ENCODE results near the gene SGSM1. TPM values are rescaled to one million over a fixed set of nuclear protein-coding genes. Genes with fewer than 3 reads are reported as not detected.

SGSM1 gene
- total RNA-seq, 2 donors from 2014 or later, result 1.6 to 3.0 TPM

DNA sequence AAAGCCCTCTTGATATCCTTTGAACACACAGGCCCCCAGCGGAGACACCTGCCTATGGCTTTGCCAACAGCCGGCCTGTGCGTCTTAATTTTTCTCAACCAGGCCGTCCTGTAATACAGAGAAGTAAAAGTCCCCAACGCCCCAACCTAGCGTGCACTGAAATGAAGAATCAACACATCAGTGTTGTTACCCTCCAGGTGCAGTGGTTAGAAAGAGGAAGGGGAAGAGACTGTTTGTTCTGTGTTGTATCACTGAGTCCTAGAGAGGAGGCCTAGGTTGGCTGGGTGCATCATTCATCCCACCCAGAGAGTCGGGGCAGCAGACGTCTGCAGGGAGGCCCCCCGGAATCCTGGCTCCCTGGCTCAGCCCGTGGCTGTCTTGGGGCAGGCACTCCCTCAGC, 25.7 kb downstream of the SGSM1 start:
- no peaks in the 10 kb centered on the region for H3K36me3 Mint-ChIP-seq (ENCODE audit: low read depth)
- 79 to 86% methylated on average over 7 to 10 of the region's 10 CpGs for WGBS, 2 experiments (ENCODE audit: insufficient coverage in 1 of 2, insufficient read length in 1 of 2)

DNA sequence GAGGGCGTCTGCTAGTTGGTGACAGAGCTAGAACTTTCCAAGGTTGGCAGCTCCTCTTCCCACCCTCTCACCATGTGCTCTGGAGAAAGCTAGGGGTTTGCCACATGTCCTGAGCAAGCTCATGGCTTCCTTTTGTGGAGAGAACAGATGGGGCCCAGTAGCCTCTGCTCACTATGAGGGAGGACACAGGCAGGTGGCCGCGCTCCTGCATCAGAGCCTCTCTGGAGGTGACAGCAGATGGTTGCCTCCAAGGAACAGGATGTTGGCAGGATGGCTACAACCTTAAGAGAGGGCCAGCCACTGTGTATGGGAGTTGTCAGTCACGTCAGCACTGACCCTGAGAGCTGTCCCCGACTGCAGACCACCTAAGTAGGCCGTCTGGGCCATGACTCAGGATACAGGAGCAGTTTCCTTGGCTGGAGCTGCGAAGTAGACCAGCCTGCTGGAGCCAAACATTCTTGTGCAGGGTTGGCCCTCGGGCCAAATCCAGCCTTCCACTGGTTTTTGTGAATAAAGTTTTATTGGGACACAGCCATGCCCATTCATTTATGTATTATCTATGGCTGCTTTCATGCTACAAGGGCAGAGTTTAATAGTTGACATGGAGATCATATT, 28.0 kb downstream of the SGSM1 start:
- Histone ChIP-seq H3K9me3 (ENCODE audit: control insufficient read depth, low read length) (no peaks in the 10 kb centered on the region), H3K9ac (ENCODE audit: extremely low read depth, low read length, poor library complexity, severe bottlenecking) (no peak overlapping the region), H3K36me3 (ENCODE audit: control insufficient read depth, insufficient read depth, low read length) (no peaks in the 10 kb centered on the region), H3K27ac (ENCODE audit: low read depth, low read length) (no peak overlapping the region), H3K4me3 (ENCODE audit: low read length) (no peak overlapping the region), H3K4me1 (ENCODE audit: control insufficient read depth, insufficient read depth, low read length) (no peaks in the 10 kb centered on the region), H3K27me3 (ENCODE audit: control insufficient read depth, insufficient read depth, low read length, poor library complexity, severe bottlenecking) (no peaks in the 10 kb centered on the region)
- 86 to 92% methylated on average over 1 to 8 of the region's 8 CpGs for WGBS, 2 experiments (ENCODE audit: insufficient coverage in 1 of 2, insufficient read length in 1 of 2)
- Mint-ChIP-seq H3K9me3 (no peaks in the 10 kb centered on the region), H3K27ac (no peak overlapping the region), H3K27me3 (ENCODE audit: insufficient read depth) (no peaks in the 10 kb centered on the region), H3K36me3 (ENCODE audit: low read depth) (no peaks in the 10 kb centered on the region), H3K4me3 (no peak overlapping the region), H3K4me1 (peaks cover 10% of the 10 kb centered on the region)
- TF ChIP-seq, protein P1, sequence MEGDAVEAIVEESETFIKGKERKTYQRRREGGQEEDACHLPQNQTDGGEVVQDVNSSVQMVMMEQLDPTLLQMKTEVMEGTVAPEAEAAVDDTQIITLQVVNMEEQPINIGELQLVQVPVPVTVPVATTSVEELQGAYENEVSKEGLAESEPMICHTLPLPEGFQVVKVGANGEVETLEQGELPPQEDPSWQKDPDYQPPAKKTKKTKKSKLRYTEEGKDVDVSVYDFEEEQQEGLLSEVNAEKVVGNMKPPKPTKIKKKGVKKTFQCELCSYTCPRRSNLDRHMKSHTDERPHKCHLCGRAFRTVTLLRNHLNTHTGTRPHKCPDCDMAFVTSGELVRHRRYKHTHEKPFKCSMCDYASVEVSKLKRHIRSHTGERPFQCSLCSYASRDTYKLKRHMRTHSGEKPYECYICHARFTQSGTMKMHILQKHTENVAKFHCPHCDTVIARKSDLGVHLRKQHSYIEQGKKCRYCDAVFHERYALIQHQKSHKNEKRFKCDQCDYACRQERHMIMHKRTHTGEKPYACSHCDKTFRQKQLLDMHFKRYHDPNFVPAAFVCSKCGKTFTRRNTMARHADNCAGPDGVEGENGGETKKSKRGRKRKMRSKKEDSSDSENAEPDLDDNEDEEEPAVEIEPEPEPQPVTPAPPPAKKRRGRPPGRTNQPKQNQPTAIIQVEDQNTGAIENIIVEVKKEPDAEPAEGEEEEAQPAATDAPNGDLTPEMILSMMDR (conservative IDR thresholded peaks at IDR 0.05), result no peak
- DNase-seq, result no peak

More for the DNA sequence above, 25.7 kb downstream of the SGSM1 start:
- DNase-seq, result no peak
- TF ChIP-seq, protein P1 (conservative IDR thresholded peaks at IDR 0.05), result no peak
- Histone ChIP-seq H3K4me3 (ENCODE audit: low read length) (no peak overlapping the region), H3K27me3 (ENCODE audit: control insufficient read depth, insufficient read depth, low read length, poor library complexity, severe bottlenecking) (no peaks in the 10 kb centered on the region), H3K4me1 (ENCODE audit: control insufficient read depth, insufficient read depth, low read length) (no peaks in the 10 kb centered on the region), H3K36me3 (ENCODE audit: control insufficient read depth, insufficient read depth, low read length) (no peaks in the 10 kb centered on the region), H3K9ac (ENCODE audit: extremely low read depth, low read length, poor library complexity, severe bottlenecking) (no peak overlapping the region), H3K9me3 (ENCODE audit: control insufficient read depth, low read length) (no peaks in the 10 kb centered on the region), H3K27ac (ENCODE audit: low read depth, low read length) (no peak overlapping the region)
- Mint-ChIP-seq H3K27ac (no peak overlapping the region), H3K4me1 (peaks cover 10% of the 10 kb centered on the region), H3K4me3 (no peak overlapping the region), H3K27me3 (ENCODE audit: insufficient read depth) (no peaks in the 10 kb centered on the region), H3K9me3 (no peaks in the 10 kb centered on the region)

DNA sequence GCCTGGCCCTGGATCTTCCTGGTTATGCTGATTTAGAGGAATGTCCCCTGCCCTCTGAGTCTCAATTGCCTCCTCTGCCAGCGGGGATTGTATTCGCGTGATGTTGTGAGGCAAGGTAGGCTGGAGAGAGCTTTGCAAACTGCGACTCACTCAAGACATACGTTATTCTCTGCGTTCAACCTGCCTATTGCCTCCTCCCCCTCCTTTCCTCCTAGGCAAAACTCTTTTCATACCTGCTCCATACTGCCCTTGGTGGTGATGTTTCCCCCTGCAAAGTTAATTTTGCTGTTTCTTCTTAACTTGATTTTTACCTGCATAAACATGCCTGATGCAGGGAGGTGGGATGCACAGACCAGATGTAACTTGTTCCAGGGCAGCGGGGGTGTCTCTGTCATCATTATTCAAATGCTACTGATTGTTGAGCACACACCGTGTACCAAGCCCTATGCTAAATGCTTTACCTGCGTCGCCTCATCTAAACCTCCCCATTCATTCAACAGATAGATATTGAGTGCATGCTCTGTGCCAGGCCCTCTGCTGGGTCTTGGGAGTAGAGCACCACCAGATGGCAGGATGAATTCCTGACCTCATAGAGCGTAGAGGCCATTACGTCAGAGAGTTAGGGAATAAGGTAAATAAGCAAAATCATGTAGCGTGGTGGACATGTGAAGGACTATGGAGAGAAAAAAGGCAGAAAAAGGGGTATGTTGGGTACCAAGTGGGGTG, 29.0 kb downstream of the SGSM1 start:
- no peak overlapping the region for H3K9ac ChIP-seq (ENCODE audit: extremely low read depth, low read length, poor library complexity, severe bottlenecking)
- TF ChIP-seq, protein P1 (conservative IDR thresholded peaks at IDR 0.05), result peak; percentile 76
- Mint-ChIP-seq H3K4me3 (no peak overlapping the region), H3K27me3 (ENCODE audit: insufficient read depth) (no peaks in the 10 kb centered on the region), H3K9me3 (no peaks in the 10 kb centered on the region), H3K36me3 (ENCODE audit: low read depth) (no peaks in the 10 kb centered on the region), H3K27ac (no peak overlapping the region), H3K4me1 (peaks cover 10% of the 10 kb centered on the region)
- H3K36me3 ChIP-seq (ENCODE audit: control insufficient read depth, insufficient read depth, low read length), result no peaks in the 10 kb centered on the region
- 59 to 71% methylated on average over 9 to 13 of the region's 13 CpGs for WGBS, 2 experiments (ENCODE audit: insufficient coverage in 1 of 2, insufficient read length in 1 of 2)
- H3K27ac ChIP-seq (ENCODE audit: low read depth, low read length), result no peak overlapping the region
- no peaks in the 10 kb centered on the region for H3K9me3 ChIP-seq (ENCODE audit: control insufficient read depth, low read length)
- DNase-seq, result peak; percentile 78
- H3K4me3 ChIP-seq (ENCODE audit: low read length), result no peak overlapping the region
- H3K4me1 ChIP-seq (ENCODE audit: control insufficient read depth, insufficient read depth, low read length), result no peaks in the 10 kb centered on the region
- H3K27me3 ChIP-seq (ENCODE audit: control insufficient read depth, insufficient read depth, low read length, poor library complexity, severe bottlenecking), result no peaks in the 10 kb centered on the region

Measured in endodermal cell (in vitro differentiated cells).